GM21360 (cell line): ENCODE data around the gene SLC30A1.

ENCODE experiments used
- ATAC-seq: cut with Tn5 transposase; IDR thresholded peaks from one replicate; pipeline ENCODE4 v1.9.1; 2021; ENCODE audit warnings: mild to moderate bottlenecking, moderate library complexity; ENCODE audit not compliant: unreplicated experiment

The SLC30A1 gene

GRCh38 chr1:211526101-211526500 lies 52.9 kb downstream of the SLC30A1 start:
- ATAC-seq = no peak

GRCh38 chr1:211525101-211525676 lies 53.8 kb downstream of the SLC30A1 start:
- ATAC-seq = no peak

- no peak for ATAC-seq
Measured at GRCh38 chr1:211524521-211524920, 54.4 kb downstream of the SLC30A1 start.

- no peak for ATAC-seq
Measured at GRCh38 chr1:211522804-211523203, 56.2 kb downstream of the SLC30A1 start.
